ENCODE measurements around the gene ADRM1.

Gene ADRM1

DNA sequence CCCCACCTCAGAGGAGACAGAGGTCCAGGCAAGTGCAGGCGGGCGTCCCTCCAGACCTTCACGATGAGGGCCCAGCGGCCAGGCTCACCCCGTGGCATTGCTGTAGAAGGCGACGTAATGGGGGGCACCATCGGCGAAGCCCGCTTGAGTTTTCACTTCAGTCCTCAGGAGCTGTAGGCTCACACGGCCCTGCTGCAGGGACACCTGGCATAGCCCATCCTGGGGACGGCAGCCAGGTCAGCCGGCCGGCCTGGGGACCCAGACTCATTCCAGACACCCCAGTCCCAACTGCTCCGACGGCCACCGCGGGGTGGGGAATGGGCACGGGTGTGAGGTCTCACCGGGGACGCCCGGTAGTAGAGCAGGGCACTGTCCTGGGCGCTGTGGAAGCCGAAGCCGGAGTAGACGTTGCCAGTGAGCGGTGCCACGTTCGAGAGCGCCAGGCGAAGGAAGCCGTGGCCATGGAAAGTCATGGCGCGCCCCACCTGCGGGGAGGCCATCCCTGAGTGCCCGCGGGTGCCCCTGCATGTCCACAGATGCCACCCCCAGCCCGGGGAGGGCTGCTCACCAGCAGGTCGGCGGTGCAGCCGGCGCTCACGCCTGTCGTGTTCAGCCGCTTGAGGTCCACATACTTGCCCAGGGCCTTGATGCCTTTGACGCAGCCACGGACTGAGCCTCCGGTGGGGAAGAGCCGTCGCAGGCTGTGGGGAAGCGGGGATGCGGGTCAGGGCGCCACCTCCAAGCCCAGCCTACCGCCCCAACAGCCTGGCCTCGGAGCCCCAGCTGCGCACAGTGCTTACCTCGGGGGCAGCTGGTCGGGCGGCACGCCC, 9.2 kb downstream of the ADRM1 start:
- FAIRE-seq, result no peak

DNA sequence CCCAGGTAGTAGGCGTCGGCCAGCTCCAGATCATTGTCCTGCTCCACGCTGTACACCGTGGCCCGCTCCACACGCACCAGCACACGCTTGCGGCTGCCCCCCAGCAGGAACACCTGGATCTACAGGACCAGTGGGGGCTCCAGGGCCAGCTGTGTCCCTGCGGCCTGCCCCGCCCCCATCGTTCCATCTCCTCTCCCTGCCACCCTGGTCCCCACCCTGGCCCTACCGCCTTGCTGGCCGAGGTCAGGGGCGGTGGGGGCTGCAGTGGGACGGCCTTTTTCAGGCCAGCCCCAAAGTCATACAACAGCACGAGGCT, 9.8 kb downstream of the ADRM1 start:
- no peak for FAIRE-seq

DNA sequence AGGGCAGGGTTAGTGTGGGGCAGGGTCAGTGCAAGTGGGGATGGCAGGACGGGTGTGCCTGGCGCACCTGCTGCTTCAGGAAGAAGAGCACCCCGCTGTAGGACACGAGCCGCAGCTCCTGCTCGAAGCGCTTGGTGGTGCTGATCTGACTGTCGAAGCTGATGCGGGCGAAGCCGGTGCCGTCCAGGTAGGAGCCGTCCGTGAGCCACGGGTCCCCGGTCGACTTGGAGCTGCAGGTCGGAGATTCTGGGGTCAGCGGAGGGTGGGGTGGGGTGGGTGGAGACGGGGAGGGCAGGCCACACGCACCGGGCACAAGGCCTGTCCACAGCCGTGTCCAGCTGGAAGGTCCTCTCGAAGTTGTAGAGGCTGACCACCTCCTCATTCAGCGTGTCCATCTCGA, 10.2 kb downstream of the ADRM1 start:
- no peak for FAIRE-seq

DNA sequence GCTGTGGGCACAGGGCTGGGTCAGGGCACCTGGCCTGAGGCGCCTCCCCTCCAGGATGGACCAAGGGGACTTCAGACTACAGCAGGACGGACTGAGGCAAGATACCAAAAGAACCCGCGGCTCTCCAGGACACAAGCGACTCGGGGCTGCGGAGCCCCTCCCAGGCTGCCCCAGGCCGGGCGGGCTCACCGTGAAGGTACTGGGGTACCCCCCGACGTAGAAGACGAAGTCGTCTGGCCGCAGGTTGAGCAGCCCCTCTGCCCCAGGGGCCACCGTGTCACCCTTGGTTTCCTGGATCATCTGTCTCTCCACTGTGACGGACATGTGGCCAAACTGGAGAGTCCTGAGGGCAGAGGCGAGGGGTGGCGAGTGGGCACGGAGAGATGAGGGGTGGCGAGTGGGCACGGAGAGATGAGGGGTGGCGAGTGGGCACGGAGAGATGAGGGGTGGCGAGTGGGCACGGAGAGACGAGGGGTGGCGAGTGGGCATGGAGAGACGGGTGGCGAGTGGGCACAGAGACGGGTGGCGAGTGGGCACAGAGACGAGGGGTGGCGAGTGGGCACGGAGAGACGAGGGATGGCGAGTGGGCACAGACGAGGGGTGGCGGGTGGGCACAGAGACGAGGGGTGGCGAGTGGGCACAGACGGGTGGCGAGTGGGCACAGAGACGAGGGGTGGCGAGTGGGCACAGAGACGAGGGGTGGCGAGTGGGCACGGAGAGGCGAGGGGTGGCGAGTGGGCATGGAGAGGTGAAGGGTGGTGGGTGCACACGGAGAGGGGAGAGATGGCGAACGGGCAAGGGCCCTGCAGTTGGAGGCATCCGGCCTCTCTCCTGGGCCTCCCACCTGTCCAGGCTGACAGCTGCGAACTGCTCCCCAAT, 10.9 kb downstream of the ADRM1 start:
- FAIRE-seq, result no peak

DNA sequence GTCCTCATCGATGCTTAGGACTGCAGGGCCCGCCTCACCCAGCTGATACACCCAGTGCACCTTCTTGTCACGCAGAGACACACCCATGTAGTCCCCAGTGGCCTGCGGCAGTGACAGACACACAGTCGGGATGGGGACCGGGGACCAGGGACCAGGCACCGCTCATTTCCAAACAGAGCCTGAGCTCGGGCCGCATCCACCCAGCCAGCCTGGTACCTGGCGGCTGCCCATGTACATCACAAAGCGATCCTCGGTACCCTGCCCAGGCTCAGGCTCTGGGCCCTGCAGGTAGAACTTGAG, 11.5 kb downstream of the ADRM1 start:
- FAIRE-seq, result no peak

DNA sequence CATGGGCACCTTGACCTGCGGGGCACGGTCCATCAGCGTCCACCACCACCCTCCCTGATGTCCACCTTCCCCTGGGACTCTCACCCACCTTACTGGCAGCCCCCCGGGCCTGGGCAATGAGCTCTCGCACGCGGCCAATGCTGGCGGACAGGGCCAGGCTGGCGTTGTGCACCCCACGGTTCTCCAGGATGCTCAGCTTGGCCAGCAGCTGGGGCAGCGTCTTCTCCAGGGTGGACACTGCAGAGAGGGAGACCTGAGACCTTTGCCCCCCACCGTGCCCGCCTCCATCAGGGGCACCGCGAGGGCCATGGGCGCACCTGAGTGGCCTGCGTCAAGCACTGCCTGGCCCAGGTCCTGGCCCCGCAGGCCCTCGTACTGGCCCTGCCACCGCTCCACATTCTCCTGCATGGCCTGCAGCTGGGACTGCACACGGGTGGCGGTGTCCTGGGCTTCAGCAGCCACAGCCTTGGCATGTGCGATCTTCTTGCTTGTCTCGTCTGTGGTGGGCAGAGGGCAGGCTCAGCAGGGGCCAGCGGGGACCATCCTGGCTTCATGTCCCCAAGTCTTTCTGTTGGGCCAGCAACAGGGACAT, 12.0 kb downstream of the ADRM1 start:
- no peak for FAIRE-seq

DNA sequence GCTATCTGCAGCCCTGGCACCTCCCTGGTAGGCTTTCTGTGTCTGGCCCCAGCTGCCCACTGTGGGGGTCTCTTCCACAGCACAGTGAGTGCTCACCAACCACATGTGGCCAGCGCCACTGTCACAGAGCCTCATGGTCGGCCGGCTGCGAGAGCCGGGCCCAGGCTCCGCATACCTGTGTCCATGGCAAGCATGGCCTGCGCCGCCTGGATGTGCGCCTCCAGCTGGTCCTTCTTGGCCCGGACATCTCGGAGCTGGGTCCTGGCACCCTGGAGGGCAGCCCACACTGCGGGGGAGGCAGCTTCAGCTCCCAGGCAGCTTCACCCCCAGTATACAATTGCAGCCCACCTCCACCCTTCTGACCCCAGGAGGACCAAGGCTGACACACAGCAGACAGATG, 13.0 kb downstream of the ADRM1 start:
- FAIRE-seq, result no peak

DNA sequence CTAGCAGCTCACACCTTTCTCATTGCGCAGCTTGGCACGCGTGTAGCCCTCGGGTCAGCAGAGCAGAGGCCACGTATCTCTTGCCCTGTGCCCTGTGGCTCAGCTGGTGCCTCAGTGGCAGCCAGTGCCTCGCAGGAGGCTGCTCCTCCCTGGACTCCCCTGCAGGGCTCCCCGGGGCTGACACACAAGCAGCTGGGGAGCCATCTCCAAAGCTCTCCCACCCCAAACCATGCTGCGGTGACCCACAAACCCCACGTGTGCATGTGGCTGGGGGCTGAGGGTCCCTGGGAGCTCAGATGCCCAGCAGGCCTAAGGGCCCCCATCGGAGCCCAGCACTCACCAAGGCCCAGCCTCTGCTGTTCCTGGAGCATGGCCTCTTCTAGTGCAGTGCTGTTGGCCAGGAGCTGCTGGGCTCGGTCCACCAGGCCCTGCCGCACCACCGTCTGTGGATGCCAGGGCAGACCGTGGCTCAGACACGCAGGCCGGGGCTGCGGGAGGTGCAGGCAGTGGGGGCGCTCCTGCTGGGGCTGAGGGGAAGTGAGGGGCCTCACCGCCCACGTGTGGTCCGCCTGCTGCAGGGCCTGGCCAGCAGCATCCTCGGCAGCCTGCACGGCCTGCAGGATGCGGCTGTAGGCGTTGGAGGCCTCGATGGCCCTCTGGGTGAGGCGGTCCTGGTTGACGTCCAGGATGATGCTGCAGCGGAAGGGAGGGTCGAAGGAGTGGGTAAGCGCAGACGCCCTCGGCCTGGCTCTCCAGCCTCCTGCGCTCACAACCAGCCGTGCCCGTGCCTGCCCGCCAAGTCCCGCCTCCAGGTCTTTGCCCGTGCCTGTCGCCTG, 13.8 kb downstream of the ADRM1 start:
- no peak for FAIRE-seq

DNA sequence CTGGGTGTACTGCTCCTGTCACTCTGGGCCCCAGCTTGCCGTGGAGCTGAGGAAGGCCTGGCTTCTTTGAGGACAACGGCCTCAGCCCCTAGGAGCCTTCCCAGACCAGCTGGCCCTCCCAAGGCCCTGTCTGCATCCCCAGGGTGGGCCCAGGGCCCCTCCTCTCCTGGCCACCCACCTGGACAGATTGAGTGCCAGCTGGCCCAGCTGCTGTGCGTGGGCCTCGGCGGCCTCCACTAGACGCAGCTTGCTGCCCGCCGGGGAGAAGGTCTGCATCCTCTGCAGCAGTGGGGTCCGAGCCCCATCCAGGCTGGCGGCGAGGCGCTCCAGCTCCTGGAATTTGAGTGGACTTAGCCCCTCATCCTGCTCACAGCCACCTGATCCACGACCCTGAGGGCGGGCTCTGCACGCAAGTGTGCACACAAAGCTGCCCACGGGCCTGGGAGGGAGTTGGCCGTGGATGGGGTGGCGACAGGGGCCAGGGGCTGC, 14.4 kb downstream of the ADRM1 start:
- no peak for FAIRE-seq

DNA sequence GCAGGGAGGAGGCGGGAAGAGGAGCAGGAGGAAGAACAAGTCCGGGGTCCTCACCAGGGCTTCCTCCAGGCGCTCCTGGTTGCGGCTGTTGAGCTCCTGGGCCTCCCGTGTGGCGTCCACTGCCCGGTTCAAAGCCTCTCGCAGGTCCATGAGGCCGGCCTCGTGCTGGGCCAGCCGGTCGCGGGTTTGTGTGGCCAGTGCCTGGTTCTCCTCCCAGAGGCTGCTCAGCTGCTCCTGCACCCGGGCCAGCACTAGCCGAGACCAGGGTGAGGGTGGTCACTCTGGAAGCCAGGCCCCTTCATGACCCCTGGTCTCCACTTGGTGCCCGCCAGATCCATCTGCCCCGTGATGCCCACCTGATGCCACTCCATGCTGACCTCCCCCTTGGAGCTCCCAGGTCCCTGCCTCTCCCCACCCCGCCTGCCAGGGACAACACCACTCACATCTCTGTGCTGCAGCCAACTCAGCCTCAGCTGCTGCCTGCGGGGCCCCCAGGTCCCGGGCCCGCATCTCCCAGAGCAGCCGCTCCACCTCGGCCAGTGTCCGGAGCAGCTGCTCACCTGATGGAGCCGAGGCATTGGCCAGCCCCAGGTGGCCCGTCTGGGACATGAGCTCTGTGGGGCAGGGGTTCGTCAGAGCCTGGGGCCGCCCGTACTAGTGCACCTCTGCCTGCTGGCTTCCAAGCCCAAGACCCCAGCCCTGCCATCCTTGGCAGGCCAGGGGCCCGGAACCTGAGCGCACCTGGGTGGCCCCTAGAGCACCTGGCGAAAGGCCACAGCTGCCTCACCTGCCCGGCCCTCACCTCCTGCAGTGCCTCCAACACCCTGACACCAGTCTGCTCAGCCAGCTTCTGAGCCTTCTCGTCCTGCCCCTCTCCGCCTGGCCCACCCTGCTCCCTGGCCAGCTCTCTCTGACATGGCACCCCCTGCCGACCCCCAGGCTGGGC, 15.9 kb downstream of the ADRM1 start:
- no peak for FAIRE-seq

DNA sequence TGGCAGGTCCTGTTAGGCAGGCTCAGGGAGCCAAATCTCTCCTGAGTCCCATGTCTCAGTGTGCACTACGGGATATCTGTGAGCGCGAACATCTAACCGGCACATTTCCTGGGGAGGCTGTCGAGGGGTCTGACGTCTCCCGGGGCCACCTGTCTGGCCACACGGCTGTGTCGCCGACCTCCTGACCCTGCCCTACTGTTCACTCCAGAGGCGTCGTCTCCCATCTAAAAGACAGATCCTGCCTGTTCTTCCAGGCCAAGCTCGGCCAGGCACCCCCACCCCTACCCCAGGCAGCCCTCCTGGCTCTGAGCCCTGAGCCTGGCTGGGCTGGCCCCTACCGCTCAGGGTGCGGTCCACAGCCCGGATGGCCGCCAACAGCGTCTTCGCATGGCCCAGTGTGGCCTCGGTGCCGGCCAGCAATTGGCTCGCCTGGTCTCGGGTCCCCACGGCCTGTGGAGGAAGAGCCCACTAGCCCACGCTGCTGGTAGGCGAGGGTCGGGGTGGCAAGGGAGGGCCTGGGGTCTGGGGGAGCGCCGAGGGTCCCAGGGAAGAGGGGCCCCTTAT, 16.6 kb downstream of the ADRM1 start:
- no peak for FAIRE-seq

DNA sequence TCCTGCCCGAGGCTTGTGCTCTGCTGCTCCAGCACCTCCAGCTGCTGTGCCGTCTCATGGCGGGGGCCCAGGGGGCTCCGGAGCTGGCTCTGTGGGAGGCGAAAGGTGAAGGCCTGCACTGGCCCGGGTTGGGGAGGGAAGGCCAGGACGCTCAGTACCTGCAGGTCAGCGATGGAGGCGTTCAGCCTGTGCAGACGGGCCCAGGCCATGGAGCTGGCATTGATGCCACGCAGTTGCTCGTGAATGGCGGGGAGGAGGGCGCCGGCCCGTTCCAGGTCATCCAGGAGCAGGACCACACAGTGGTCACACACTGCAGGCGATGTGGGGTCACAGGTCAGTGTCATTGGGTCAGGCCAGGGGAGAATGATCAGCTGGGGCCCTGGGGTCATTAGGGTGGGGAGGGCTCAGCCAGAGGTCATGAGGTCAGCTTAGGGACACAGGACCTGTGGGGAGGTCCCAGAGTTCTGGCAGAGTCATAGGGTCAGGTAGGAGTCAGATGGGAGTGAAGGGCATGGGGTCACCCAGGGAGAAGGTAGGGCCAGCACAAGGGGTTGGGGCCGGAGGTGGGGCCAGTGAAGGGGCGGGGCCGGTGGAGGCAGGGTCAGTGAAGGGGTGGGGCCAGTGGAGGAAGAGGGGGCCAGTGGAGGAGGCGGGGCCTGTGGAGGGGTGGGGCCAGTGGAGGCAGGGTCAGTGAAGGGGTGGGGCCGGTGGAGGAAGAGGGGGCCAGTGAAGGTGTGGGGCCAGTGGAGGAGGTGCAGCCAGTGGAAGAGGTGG, 18.0 kb downstream of the ADRM1 start:
- no peak for FAIRE-seq

DNA sequence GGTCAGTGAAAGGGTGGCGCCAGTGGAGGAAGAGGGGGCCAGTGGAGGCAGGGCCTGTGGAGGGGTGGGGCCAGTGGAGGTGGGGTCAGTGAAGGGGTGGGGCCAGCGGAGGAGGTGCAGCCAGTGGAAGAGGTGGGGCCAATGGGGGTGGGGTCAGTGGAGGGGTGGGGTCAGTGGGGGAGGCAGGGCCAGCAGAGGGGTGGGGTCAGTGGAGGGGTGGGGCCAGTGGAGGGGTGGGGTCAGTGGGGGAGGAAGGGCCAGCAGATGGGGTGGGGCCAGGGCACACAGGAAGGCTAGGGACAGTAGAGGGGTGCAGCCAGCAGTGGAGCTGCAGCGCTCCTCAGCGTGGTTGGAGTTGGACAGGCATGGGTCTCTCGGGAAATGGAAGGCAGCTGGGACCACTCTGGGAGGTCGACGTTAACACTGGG, 18.7 kb downstream of the ADRM1 start:
- no peak for FAIRE-seq

DNA sequence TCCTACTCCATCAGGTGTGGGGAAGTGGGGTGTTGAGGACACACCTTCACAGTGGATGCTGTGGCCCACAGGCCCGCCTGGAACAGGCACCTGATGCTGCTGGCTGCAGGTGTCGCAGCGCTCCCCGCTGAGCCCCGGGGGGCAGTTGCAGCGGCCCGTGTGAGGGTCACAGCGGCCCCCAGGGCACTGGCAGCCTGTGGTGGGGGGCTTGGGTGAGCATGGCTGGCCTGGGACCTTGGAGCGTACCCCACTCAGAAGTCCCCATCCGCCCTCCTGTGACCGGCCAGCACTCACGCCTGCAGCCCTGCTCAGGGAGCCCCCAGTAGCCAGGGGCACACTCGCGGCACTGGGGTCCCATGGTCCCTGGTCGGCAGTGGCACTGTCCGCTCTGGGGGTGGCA, 19.2 kb downstream of the ADRM1 start:
- FAIRE-seq, result no peak

DNA sequence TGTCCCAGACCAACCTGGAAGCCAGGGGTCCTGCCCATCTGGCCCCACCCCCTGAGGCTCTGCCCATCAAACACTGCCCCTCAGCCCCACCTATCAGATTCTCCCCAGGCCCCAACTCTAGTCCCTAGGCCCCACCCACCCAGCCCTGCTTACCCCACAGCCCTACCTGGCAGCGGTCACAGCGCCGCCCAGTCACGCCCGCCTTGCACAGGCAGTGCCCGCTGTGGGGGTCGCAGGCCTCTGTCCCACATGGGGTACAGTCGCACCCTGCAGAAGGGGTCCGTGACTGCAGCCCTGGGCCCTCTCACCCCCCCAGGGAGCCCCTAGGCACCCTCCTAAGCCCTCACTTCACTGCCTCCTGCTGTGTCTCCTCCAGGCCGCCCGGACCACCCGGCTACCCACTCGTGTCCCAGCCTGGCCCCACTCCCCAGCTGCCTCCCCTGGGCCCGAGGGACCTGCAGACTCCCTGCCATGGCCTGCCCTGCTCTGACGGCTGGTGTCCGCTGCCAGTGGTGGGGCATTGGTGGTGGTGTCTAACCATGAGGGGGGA, 19.8 kb downstream of the ADRM1 start:
- no peak for FAIRE-seq

DNA sequence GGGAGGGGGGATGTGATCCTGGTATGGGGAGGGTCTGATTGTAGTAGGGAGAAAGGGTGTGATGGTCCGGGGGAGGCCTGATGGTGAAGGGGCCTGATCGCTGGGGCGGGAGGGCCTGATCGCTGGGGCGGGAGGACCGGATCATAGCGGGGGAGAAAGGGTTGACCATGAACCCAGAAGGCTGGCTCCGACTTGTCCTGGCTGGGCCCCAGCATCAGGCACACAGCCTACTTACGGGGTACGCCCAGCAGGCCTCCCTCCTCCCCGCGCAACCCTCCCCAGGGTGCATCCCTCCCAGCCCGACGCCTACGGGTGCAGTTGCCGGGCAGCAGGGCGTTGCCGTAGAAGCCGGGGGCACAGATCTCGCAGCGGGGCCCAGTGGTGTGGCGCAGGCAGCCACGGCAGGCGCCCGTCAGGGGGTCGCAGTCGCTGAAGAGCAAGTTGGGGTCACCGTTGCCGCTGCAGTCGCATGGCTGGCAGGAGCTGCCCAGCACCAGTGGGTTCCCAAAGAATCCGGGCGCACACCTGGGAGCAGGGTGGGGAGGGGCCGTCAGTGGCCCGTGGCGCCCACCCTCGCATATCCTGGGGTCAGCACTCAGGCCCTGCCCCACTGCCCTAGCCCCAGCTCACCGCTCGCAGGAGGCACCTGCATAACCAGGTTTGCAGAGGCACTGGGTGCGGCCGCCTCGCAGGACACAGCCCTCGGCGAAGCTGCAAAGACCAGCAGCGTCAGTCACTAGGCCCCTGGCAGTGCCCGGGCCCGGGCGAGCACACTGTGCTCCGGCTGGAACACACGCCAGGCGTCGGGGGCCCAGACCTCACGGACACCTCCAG, 20.6 kb downstream of the ADRM1 start:
- FAIRE-seq, result no peak

DNA sequence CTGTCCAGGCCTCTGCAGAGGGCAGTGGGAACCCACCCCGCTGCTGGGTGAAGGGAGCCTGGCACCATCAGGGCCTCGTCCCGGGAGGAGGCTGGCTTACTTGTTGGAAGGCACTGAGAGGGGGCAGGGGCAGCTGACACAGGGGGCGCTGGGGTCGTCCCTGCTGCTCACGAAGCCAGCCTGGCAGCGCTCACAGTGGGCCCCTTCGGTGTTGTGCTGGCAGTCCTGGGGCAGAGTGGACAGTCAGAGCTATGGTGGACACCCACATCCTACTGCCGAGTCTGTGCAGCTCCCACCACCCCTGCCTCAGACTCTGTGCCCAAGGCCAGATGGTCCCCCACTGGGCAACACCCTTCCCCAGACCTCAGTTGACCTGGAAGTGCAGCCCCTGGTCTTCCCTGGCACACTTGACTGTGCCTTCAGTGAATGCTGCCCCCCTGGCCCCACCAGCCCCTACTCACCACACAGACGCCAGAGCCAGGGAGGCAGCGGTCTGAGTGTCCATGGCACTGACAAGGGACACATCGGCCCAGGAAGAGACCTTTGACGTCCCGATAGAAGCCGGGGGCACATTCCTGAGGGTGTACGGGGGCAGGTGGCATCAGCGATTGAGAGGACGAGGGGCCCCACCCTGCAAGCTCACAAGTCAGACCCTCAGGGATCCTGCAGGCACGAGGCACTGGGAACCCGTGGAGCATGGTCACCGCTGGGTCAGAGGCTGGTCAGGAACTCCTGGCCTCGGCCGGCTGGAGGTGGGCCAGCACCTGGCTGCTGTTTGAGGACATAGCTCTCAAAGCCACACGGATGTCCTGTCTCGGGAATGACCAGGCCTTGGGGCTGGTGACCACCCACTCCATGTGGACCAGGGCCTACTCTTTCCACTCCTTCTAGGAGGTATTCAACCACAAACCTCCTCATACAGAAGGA, 21.4 kb downstream of the ADRM1 start:
- FAIRE-seq, result no peak

All from islet of Langerhans (tissue), 1 donor.